ENCODE results near the gene GFRA1. TPM values are rescaled to one million over a fixed set of nuclear protein-coding genes. Genes with fewer than 3 reads are reported as not detected.

The GFRA1 gene
- total RNA-seq, 4 donors from 2014 or later, result 21.0 to 62.5 (median 59.3) TPM

- H3K9me3 ChIP-seq, result no peaks in the 10 kb centered on the region
- TF ChIP-seq CTCF (IDR thresholded peaks at IDR 0.05), result no peak
- no peak for TF ChIP-seq EP300 (IDR thresholded peaks at IDR 0.05)
- TF ChIP-seq POLR2AphosphoS5 (IDR thresholded peaks at IDR 0.05), result no peak
- TF ChIP-seq POLR2A (IDR thresholded peaks at IDR 0.05), result no peak
- peaks cover 0 to 5% (median 0%) of the 10 kb centered on the region in 3 donors for H3K4me1 ChIP-seq
- no peak overlapping the region for H3K27ac ChIP-seq
- 50 to 88% methylated on average over 1 to 6 of the region's 9 CpGs for WGBS, 2 donors (ENCODE audit: low coverage in 1 of 2)
- ATAC-seq, result no peak
- H3K27me3 ChIP-seq, result no peaks in the 10 kb centered on the region
- no peak overlapping the region for H3K4me3 ChIP-seq
- H3K36me3 ChIP-seq, result no peaks in the 10 kb centered on the region
These were observed 193.7 kb downstream of the GFRA1 start for GRCh38 chr10:116079355-116079754.

GRCh38 chr10:116076621-116077020 is 196.4 kb downstream of the GFRA1 start:
- Histone ChIP-seq H3K9me3 (no peaks in the 10 kb centered on the region), H3K4me1 (peaks cover 0 to 9% (median 0%) of the 10 kb centered on the region in 3 donors), H3K27me3 (no peaks in the 10 kb centered on the region), H3K27ac (no peak overlapping the region), H3K36me3 (no peaks in the 10 kb centered on the region), H3K4me3 (no peak overlapping the region)
- TF ChIP-seq EP300 (IDR thresholded peaks at IDR 0.05), result no peak
- no peak for TF ChIP-seq POLR2AphosphoS5 (IDR thresholded peaks at IDR 0.05)
- TF ChIP-seq POLR2A (IDR thresholded peaks at IDR 0.05), result no peak
- TF ChIP-seq CTCF (IDR thresholded peaks at IDR 0.05), result no peak
- no peak for ATAC-seq
- WGBS, 2 donors (ENCODE audit: low coverage in 1 of 2), result 61 to 74% methylated on average over 2 to 3 of the region's 3 CpGs

- no peak for TF ChIP-seq POLR2AphosphoS5 (IDR thresholded peaks at IDR 0.05)
- TF ChIP-seq POLR2A (IDR thresholded peaks at IDR 0.05), result no peak
- TF ChIP-seq CTCF (IDR thresholded peaks at IDR 0.05), result no peak
- TF ChIP-seq EP300 (IDR thresholded peaks at IDR 0.05), result no peak
- ATAC-seq, result no peak
- 79 to 86% methylated on average over 6 to 7 of the region's 7 CpGs for WGBS, 2 donors (ENCODE audit: low coverage in 1 of 2)
- Histone ChIP-seq H3K36me3 (no peaks in the 10 kb centered on the region), H3K27ac (no peak overlapping the region), H3K4me1 (peaks cover 0 to 27% (median 0%) of the 10 kb centered on the region in 3 donors), H3K4me3 (no peak overlapping the region), H3K9me3 (no peaks in the 10 kb centered on the region), H3K27me3 (no peaks in the 10 kb centered on the region)
These were observed 199.5 kb downstream of the GFRA1 start for GRCh38 chr10:116073510-116073909.

GRCh38 chr10:116073001-116073400 is 200.0 kb downstream of the GFRA1 start:
- Histone ChIP-seq H3K36me3 (no peaks in the 10 kb centered on the region), H3K4me1 (peaks cover 0 to 27% (median 0%) of the 10 kb centered on the region in 3 donors), H3K27me3 (no peaks in the 10 kb centered on the region), H3K4me3 (no peak overlapping the region), H3K27ac (no peak overlapping the region), H3K9me3 (no peaks in the 10 kb centered on the region)
- TF ChIP-seq POLR2A (IDR thresholded peaks at IDR 0.05), result no peak
- no peak for TF ChIP-seq EP300 (IDR thresholded peaks at IDR 0.05)
- TF ChIP-seq POLR2AphosphoS5 (IDR thresholded peaks at IDR 0.05), result no peak
- TF ChIP-seq CTCF (IDR thresholded peaks at IDR 0.05), result no peak
- no peak for ATAC-seq
- WGBS, 2 donors (ENCODE audit: low coverage in 1 of 2), result 33 to 56% methylated on average over 3 to 5 of the region's 5 CpGs

- H3K9me3 ChIP-seq, result no peaks in the 10 kb centered on the region
- no peaks in the 10 kb centered on the region for H3K36me3 ChIP-seq
- no peak overlapping the region for H3K4me3 ChIP-seq
- H3K4me1 ChIP-seq, result peaks cover 0 to 26% (median 0%) of the 10 kb centered on the region in 3 donors
- ATAC-seq, result no peak
- TF ChIP-seq POLR2AphosphoS5 (IDR thresholded peaks at IDR 0.05) (no peak), POLR2A (IDR thresholded peaks at IDR 0.05) (no peak), CTCF (IDR thresholded peaks at IDR 0.05) (no peak), EP300 (IDR thresholded peaks at IDR 0.05) (no peak)
- peak overlapping the region in 1 of 4 donors; percentile 11 for H3K27ac ChIP-seq
- no peaks in the 10 kb centered on the region for H3K27me3 ChIP-seq
- 87 to 90% methylated on average over 3 to 5 of the region's 5 CpGs for WGBS, 2 donors (ENCODE audit: low coverage in 1 of 2)
These were observed 201.4 kb downstream of the GFRA1 start for GRCh38 chr10:116071453-116072148.
